Measurements from ENCODE around the gene SLC35F2.
"Not testable (repeated sequence)": the region's sequence is repeated elsewhere in the genome, so short reads cannot be mapped to it uniquely, and the experiment has no call there.

The SLC35F2 gene

GRCh38 chr11:107858217-107859070 lies at the start of gene SLC35F2:
Gene SLC35F2 (minus strand): TSS chr11:107858787. CDS start chr11:107858767, 20 bp downstream.
- peak; percentile 81 for DNase-seq

- DNase-seq: no peak
These were observed 49.6 kb upstream of the SLC35F2 start for GRCh38 chr11:107908211-107908610.

DNA sequence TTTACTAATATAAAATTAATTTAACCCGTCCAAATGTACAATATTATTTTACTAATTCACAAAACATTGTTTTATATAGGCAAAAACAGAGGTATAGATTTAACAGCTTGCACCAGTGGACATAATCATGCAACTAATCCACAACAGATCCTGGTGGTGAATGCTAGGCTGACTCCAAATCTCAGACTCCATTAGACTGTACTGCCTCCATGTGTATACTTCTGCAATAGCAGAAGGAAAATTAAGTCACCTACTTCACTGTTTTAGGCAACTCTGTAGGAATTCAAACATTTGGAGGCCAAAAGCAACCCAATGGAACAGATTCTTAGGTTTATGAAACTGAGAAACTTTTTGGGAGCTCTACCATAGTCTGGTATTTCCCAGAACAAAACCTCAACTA lies 39.7 kb upstream of the SLC35F2 start:
- no peak for DNase-seq

DNA sequence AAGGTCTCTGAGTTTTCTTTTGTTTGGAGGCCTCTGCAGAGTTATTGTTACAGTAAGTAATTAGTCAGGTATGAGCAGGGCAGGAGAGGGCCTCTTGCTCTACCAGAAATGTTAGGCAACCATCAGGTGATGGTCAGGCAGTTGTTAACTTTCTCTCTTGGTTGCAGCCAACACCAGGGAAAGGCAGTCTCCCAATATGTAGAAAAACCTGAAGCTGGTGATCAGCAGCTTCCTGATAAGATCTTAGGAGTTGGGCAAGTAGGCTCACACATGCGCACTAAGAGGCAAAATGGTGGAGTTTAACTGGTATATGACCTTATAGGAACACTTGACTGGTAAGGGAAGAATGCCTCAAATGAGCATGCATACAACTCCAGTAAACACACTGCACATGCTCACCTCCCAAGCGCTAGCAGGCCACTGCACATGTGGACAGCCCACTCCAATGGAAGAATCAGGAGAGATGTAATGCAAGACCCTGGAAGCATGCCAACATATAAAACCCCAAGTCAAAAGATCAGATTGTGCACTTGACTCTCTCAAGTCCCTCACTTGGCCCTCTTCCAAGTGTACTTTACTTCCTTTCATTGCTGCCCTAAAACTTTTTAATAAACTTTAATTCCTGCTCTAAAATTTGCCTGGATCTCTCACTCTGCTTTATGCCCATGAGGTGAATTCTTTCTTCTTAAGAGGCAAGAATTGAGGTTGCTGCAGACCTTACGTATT lies 23.7 kb upstream of the SLC35F2 start:
- DNase-seq: no peak

DNA sequence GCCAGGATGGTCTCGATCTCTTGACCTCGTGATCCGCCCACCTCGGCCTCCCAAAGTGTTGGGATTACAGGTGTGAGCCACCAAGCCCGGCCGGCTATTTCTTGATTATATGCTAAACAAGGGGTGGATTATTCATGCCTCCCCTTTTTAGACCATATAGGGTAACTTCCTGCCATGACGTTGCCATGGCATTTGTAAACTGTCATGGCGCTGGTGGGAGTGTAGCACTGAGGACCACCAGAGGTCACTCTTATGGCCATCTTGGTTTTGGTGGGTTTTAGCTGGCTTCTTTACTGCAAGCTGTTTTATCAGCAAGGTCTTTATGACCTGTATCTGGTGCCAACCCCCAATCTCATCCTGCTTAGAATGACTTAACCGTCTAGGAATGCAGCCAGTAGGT lies 22.9 kb upstream of the SLC35F2 start:
- DNase-seq: not testable (repeated sequence)

- DNase-seq: no peak
These were observed 17.6 kb upstream of the SLC35F2 start for GRCh38 chr11:107876141-107876540.

DNA sequence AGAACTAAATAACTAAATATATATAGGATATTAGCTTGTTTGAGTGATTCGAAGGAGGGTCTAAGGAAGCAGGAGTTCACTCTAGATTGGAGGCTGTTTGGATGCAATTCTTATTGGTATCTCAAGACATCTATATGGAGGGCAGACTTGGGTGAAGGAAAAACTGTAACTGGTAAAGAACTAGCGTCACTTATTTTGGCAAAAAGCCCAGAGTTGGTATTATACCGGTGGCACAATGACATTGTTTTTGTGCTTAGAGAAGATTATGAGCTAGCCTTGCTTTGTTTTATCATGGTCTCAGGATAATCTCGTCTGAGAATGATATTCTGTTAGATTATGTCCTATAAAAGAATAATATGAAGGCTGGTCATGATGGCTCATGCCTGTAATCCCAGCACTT lies 6.0 kb upstream of the SLC35F2 start:
- DNase-seq: no peak

- DNase-seq: no peak
These were observed 2.1 kb upstream of the SLC35F2 start for GRCh38 chr11:107860688-107861087.

- not testable (repeated sequence) for DNase-seq
These were observed 1.6 kb upstream of the SLC35F2 start for GRCh38 chr11:107860240-107860620.

DNA sequence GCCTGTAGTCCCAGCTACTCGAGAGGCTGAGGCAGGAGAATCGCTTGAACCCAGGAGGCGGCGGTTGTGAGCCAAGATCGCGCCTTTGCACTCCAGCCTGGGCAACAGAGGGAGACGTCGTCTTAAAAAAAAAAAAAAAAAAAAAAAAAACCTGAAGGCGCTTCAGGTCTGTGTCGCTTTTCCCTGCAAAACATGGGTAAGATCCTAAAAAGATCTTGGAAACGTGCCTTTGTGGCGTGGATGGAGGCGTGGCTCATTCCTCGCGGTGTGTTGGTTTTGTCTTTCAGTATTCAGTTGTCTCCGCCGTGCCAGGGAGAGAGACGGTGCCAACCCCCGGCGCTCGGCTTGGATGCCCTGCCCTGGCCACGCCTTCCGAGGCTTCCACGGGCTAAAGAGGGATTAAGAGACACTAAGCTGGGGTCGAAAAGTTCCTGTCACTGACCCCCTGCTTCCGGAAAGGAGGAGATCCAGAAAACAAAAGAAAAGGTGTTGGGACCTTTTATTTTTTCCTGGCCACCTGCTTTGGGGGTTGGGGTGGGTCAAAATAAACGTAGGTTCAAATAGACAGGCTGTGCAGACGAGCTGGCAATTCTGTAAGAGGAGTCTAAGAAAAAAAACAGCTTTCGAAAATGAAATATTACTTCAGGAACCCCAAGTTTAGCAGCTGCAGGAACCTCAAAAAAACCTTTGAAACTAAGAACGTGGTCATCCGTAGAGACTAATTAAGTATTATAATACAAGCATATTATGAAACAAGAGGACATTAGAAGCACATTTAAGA lies 1.1 kb upstream of the SLC35F2 start:
- DNase-seq: peak; percentile 59

GRCh38 chr11:107857550-107858216 lies 904 bp downstream of the SLC35F2 start:
- DNase-seq: no peak

DNA sequence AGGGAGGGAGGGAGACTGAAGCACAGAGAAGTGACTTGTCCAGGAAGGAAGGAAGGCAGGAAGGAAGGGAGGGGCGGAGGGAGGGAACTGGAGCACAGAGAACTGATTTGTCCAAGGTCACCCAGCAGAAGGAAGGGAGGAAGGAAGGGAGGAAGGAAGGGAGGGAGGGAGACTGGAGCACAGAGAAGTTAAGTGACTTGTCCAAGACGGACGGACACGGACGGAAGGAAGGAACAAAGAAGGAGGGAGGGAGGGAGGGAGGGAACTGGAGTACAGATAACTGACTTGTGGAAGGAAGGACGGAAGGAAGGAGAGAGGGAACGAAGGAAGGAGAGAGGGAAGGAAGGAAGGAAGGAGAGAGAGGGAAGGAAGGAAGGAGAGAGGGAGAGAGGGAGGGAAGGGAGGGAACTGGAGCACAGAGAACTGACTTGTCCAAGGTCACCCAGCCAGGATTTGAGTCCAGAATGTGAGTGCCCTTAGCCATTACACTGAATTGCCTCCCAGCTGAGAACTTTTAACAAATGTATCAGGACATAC lies 1.5 kb downstream of the SLC35F2 start:
- no peak for DNase-seq

DNA sequence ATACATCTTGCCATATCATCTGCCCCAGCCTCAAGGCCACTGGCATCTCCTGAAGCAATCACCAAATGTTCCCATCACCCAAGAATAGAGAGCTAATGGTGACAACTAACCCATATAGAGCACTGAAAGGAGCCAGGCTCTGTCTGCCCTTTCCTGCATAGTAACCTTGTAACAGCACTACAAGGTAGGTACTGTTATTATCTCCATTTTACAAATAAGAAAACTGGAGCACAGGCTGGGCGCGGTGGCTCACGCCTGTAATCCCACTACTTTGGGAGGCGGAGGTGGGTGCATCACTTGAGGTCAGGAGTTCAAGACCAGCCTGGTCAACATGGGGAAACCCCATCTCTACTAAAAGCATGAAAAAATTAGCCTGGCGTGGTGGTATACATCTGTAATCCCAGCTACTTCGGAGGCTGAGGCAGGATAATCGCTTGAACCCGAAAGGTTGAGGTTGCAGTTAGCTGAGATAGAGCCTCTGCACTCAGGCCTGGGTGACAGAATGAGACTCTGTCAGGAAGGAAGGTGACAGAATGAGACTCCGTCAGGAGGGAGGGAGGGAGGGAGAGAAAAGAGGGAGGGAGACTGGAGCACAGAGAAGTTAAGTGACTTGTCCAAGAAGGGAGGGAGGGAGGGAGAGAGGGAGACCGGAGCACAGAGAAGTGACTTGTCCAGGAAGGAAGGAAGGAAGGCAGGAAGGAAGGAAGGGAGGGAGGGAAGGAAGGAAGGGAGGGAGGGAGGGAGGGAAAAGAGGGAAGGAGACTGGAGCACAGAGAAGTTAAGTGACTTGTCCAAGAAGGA lies 2.2 kb downstream of the SLC35F2 start:
- DNase-seq: no peak

- DNase-seq: no peak
These were observed 5.5 kb downstream of the SLC35F2 start for GRCh38 chr11:107853070-107853469.

DNA sequence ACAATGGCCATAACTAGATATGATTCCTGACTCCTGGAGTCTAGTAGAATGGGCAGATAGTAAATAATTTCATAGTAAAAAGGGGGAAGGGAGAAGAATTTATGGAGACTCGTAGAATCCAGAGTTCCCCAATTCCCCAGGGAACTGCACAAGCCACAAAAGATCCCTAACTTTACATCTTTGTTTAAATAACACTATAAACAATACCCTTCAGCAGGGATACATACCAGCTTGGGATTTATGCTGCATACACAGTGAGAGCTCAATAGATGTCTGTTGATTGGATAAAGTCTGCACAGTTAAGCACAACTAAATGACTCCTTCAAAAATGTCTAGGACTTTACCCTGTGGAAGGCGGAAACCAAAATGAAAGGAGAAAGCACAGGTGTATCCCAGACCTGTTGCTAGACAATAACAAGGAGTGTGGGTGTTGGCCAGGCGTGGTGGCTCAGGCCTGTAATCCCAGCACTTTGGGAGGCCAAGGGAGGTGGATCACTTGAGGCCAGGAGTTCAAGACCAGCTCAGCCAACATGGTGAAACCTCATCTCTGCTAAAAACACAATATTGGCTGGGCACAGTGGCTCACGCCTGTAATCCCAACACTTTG lies 6.8 kb downstream of the SLC35F2 start:
- no peak for DNase-seq

DNA sequence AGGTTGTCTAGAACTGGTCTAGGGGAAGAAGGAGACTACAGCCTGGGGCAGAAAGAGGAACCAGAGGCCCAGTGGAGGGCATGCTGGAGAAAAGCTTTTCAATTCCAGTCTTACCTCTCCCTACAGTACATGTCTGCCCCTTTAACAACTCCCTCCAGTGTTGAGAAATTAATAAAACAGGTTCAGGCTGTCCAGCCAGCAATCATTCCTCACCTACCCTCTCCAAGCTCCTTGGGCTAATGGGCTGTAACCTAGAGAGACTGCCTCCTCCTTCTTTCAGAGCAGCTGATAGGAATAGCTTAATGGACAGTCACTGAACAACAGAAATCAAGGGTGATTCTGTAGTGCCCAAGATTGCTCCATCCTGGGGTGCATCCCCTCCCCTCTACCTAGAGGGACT lies 8.8 kb downstream of the SLC35F2 start:
- DNase-seq: no peak

DNA sequence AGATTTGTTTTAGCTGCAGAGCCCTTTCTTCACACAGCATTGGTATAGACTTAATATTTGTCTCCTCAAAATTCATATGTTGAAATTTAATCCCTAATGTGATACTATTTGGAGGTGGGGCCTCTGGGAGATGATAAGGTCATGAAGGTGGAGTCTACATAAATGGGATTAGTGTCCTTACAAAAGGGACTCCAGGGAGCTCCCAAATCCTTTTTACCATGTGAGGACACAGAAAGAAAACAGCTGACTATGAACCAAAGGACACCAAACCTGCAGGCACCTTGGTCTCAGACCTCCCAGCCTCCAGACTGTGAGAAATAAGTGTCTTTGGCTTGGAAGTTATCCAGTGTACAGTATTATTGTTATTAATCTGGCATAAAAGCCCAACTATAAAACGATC lies 10.2 kb downstream of the SLC35F2 start:
- DNase-seq: no peak

DNA sequence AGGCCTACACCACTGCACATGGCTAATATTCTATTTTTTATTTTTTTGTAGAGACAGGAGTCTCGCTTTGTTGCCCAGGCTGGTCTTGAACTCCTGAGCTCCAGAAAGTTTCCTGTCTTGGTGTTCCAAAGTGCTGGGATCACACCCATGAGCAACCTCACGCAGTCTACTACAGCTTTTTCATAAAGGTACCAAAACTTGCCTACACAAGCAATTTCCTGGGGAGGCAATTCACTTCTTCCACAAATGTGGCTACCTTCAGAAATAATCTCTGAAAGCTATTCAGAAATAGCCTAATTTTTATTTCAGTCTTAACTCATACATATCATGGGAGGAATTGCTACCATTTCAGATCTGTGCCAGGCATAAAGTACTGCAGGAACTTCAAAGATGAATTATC lies 11.4 kb downstream of the SLC35F2 start:
- DNase-seq: no peak

DNA sequence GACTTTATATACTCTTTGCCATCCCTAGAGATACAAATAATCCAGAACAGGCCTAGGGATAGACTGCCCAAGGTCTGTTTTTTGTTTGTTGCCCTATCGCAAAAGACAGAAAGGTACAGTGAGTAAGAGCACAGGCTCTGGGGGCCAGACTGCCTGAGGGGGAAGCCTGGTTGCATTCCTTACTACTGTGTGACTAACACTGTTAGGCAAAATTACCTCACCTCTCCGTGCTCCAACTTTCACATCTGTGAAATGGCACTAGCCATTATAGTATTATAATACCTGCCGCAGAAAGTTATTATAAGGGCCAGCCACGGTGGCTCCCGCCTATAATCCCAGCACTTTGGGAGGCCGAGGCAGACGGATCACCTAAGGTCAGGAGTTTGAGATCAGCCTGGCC lies 14.5 kb downstream of the SLC35F2 start:
- DNase-seq: no peak

DNA sequence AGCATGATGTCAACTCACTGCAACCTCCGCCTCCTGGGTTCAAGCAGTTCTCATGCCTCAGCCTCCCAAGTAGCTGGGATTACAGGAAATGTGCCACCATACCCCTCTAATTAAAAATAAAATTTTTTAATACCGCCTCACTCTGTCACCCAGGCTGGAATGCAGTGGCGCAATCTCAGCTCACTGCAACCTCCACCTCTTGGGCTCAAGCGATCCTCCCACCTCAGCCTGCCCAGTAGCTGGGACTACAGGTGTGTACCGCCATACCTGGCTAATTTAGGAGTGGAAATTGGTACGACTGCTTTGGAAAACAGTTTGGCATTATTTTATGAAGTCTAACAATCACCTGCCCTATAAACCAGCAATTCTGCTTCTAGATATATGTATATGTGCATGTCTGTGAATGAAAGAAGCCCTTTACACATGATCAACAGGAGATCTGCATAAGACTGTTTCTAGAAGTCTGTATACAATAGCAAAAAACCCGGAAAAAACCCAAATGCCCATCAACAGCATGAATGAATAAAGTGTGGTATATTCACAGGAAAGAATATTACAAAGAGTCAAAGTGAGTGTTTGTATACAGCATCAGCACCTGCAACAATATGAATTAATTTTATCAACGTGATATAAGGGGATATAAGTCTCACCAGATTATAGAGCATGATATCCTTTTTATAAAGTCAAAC lies 16.0 kb downstream of the SLC35F2 start:
- no peak for DNase-seq

GRCh38 chr11:107840129-107840484 lies 18.5 kb downstream of the SLC35F2 start:
- DNase-seq: no peak

Measured in stimulated activated CD8-positive, alpha-beta memory T cell treated with anti-CD3 and anti-CD28 coated beads, Interleukin-4, amount 100 ng/mL, for 48 hours (primary cell).